Thyroid gland (tissue), 4 donors: ENCODE measurements around the gene SH3RF3. TPM values are rescaled to one million over a fixed set of nuclear protein-coding genes. Genes with fewer than 3 reads are reported as not detected.

Source experiments
- DNase-seq, 2 donors: peaks; one replicate each; pipeline ENCODE4 v3.0.0-alpha.2; 2019
- H3K27ac ChIP-seq, 3 donors: fragments of 200-600 bp; sonication (generic); 1 replicate in 2 of 3; 2 replicates in 1 of 3; pipeline ENCODE4 v1.5.1; 2016 to 2019; ENCODE audit warnings: mild to moderate bottlenecking in 1 of 3, moderate library complexity in 1 of 3
- H3K27me3 ChIP-seq: fragments of 200-600 bp; sonication (generic); one replicate; pipeline ENCODE4 v1.5.1; 2019
- H3K36me3 ChIP-seq, 2 donors: fragments of 200-600 bp; sonication (generic); one replicate each; pipeline ENCODE4 v1.5.1; 2016 to 2019
- H3K4me1 ChIP-seq, 2 donors: fragments of 200-600 bp; sonication (generic); one replicate each; pipeline ENCODE4 v1.5.1; 2017 to 2019
- H3K4me3 ChIP-seq, 3 donors: fragments of 200-600 bp; sonication (generic); replicated peaks in 1 of 3; 1 replicate in 2 of 3; 2 replicates in 1 of 3; pipeline ENCODE4 v1.5.1; 2016; ENCODE audit warnings: mild to moderate bottlenecking in 1 of 3
- H3K9me3 ChIP-seq: fragments of 200-600 bp; sonication (generic); one replicate; pipeline ENCODE4 v1.5.1; 2017
- POLR2A ChIP-seq, 2 donors: fragments of 450-650 bp; IDR thresholded peaks; one replicate each; pipeline ENCODE4 v1.6.1; 2017; ENCODE audit warnings: antibody characterized with exemption in 2 of 2, mild to moderate bottlenecking in 2 of 2, moderate library complexity in 1 of 2
- WGBS, 2 donors: methylation state at CpG; one replicate each; pipeline ENCODE4 v1.1.5; 2017; 5-methylcytosine and 5-hydroxymethylcytosine counted together
- intact Hi-C: fragments of 100-400 bp; cut with DNase I; formaldehyde crosslinking; loops from one replicate; pipeline ENCODE4 v1.15.1; 2023
- total RNA-seq, 4 donors: library from RNA; depleted of rRNA; stranded (reverse); fragments of >200 nt; gene quantifications; one replicate each; pipeline ENCODE4 v1.2.3, GENCODE V29; 2016
- TF ChIP-seq, protein P1 (sequence below), 6 experiments: fragments of 200-600 bp in 3 of 6; fragments of 450-650 bp in 3 of 6; sonication (generic) in 3 of 6; IDR thresholded peaks; one replicate each; pipeline ENCODE4 v1.5.1; 2016 to 2019; ENCODE audit warnings: antibody characterized with exemption in 6 of 6, mild to moderate bottlenecking in 2 of 6, inconsistent platforms in 1 of 6, moderate library complexity in 1 of 6

Gene SH3RF3
- total RNA-seq, 4 donors from 2014 or later = 2.1 to 7.4 (median 2.8) TPM

DNA sequence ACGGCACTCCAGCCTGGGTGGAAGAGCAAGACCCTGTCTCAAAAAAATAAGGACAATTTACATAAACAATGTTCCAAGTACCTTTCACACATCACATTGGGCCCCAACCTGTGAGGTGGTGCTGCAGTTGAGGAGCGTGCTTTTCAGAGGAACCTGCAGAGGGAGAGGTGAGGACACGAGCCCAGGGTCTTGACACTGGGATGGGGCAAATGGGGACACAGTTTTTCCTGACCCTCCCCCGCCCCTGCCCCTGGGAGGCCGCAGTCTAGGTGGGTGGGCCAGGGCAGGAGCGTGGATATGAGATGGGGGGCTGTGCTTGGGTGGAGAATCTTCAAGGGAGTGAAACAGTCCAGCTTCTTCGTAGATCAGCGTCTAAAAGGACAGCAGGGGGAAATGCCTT, 371.9 kb downstream of the SH3RF3 start:
- no peaks in the 10 kb centered on the region for H3K27me3 ChIP-seq
- H3K27ac ChIP-seq = no peak overlapping the region
- TF ChIP-seq, protein P1, sequence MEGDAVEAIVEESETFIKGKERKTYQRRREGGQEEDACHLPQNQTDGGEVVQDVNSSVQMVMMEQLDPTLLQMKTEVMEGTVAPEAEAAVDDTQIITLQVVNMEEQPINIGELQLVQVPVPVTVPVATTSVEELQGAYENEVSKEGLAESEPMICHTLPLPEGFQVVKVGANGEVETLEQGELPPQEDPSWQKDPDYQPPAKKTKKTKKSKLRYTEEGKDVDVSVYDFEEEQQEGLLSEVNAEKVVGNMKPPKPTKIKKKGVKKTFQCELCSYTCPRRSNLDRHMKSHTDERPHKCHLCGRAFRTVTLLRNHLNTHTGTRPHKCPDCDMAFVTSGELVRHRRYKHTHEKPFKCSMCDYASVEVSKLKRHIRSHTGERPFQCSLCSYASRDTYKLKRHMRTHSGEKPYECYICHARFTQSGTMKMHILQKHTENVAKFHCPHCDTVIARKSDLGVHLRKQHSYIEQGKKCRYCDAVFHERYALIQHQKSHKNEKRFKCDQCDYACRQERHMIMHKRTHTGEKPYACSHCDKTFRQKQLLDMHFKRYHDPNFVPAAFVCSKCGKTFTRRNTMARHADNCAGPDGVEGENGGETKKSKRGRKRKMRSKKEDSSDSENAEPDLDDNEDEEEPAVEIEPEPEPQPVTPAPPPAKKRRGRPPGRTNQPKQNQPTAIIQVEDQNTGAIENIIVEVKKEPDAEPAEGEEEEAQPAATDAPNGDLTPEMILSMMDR (IDR thresholded peaks at IDR 0.05) = no peak
- TF ChIP-seq POLR2A (IDR thresholded peaks at IDR 0.05) = no peak
- intact Hi-C loops = no loop called here
- 96% methylated on average over 8 of the region's 8 CpGs for WGBS, 2 donors
- DNase-seq = no peak
- H3K4me1 ChIP-seq = peaks cover 24 to 26% of the 10 kb centered on the region in 2 donors
- no peaks in the 10 kb centered on the region for H3K36me3 ChIP-seq
- H3K4me3 ChIP-seq = no peak overlapping the region
- no peaks in the 10 kb centered on the region for H3K9me3 ChIP-seq

DNA sequence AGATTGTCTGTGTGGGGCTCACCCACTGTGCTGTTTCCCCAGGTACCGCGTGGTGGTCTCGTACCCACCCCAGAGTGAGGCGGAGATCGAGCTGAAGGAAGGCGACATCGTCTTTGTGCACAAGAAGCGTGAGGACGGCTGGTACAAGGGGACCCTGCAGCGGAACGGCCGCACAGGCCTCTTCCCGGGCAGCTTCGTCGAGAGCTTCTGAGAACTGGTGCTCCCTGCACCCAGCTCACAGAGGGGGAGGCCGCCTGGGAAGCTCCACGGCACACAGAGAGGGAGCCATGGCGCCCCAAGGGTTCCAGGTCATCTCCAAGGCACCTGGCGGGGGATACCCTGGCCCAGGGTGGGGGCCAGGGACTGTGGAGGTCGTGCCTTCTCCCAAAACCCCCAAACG, 372.5 kb downstream of the SH3RF3 start:
- Histone ChIP-seq H3K27me3 (no peaks in the 10 kb centered on the region), H3K36me3 (no peaks in the 10 kb centered on the region), H3K9me3 (no peaks in the 10 kb centered on the region), H3K27ac (no peak overlapping the region), H3K4me1 (peaks cover 24 to 26% of the 10 kb centered on the region in 2 donors), H3K4me3 (no peak overlapping the region)
- TF ChIP-seq, protein P1 (IDR thresholded peaks at IDR 0.05) = no peak
- TF ChIP-seq POLR2A (IDR thresholded peaks at IDR 0.05) = no peak
- no peak for DNase-seq
- 89 to 92% methylated on average over 18 of the region's 21 CpGs for WGBS, 2 donors
- intact Hi-C loops = no loop called here

DNA sequence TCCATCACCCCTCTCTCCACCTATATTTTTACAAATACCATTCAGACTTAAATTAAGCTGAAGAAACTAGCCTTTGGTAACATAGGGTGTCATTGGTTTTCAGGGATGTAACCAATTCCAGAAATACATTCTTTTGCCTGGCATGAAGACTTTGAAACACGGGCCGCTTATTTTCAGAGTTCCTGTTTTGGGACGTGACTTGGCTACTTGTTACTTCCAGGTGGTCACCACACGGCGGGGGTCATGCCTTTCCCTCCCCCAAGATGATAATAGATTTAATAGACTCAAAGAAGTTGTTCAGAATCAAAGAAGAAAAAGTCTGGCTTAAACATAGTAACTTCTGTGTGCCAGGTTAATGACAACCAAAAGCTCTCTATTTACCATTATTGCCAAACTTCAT, 374.2 kb downstream of the SH3RF3 start:
- DNase-seq = no peak
- TF ChIP-seq POLR2A (IDR thresholded peaks at IDR 0.05) = no peak
- TF ChIP-seq, protein P1 (IDR thresholded peaks at IDR 0.05) = no peak
- no peaks in the 10 kb centered on the region for H3K9me3 ChIP-seq
- intact Hi-C loops = no loop called here
- no peak overlapping the region for H3K4me3 ChIP-seq
- H3K36me3 ChIP-seq = no peaks in the 10 kb centered on the region
- H3K27me3 ChIP-seq = no peaks in the 10 kb centered on the region
- WGBS, 2 donors = 81 to 86% methylated on average over 5 of the region's 5 CpGs
- H3K4me1 ChIP-seq = peaks cover 19 to 24% of the 10 kb centered on the region in 2 donors
- no peak overlapping the region for H3K27ac ChIP-seq

DNA sequence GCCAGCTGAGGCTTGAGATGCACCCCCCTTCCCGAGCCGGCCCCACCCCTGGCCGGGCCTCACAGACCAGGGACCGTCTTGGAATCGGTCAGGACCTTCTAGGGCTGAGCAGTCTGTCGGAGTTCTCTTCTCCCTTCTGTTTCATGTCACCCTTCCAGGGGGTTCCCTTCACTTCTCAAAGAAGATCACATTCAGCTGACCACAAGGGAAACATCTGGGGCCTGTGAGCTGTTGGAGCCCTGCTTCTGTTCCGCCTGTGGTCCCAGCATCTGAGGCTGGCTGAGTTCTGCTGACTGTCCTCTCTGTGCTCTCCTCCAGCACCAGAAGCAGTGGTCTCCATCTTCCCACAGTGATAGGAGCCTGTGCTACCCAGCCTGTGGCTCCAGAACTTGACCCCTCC, 378.2 kb downstream of the SH3RF3 start:
- Histone ChIP-seq H3K9me3 (no peaks in the 10 kb centered on the region), H3K36me3 (no peaks in the 10 kb centered on the region), H3K4me3 (no peak overlapping the region), H3K4me1 (peaks cover 0 to 6% of the 10 kb centered on the region in 2 donors), H3K27ac (no peak overlapping the region), H3K27me3 (no peaks in the 10 kb centered on the region)
- no peak for TF ChIP-seq POLR2A (IDR thresholded peaks at IDR 0.05)
- TF ChIP-seq, protein P1 (IDR thresholded peaks at IDR 0.05) = no peak
- intact Hi-C loops = no loop called here
- no peak for DNase-seq
- WGBS, 2 donors = 71 to 78% methylated on average over 7 of the region's 7 CpGs

DNA sequence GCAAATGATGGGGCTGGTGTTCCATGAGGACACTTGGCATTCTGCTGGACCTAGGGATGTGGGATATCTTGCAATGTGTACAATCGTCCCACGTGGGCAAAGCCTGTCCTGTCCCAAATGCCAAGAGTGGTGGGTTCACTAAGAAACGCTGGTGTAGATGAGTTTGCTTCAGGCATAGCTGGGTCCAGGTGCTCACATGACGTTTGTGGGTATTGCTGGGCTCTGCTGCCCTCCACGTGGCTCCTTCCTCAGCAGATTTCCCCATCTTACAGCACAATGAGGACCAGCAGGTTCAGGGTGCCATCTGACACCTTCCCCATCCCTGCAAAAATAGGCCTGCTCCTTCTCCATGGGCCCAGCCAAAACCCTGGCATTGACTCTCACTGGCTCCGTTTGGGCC, 378.8 kb downstream of the SH3RF3 start:
- H3K9me3 ChIP-seq = no peaks in the 10 kb centered on the region
- no peak for TF ChIP-seq POLR2A (IDR thresholded peaks at IDR 0.05)
- TF ChIP-seq, protein P1 (IDR thresholded peaks at IDR 0.05) = no peak
- no peak for DNase-seq
- intact Hi-C loops = loop anchor here (2.0 kb wide), 1 partner anchor 379 kb away; the partner anchor contains the start of gene SH3RF3
- 80 to 83% methylated on average over 6 of the region's 6 CpGs for WGBS, 2 donors
- H3K4me3 ChIP-seq = no peak overlapping the region
- H3K36me3 ChIP-seq = no peaks in the 10 kb centered on the region
- H3K27ac ChIP-seq = no peak overlapping the region
- peaks cover 0 to 6% of the 10 kb centered on the region in 2 donors for H3K4me1 ChIP-seq
- H3K27me3 ChIP-seq = no peaks in the 10 kb centered on the region
